PFSK-1 (cell line): ENCODE data around the gene DLG4.

Experiments used
- FOXP2 ChIP-seq: optimal IDR thresholded peaks from 2 replicates; pipeline ENCODE3; 2011; ENCODE audit warnings: borderline replicate concordance, control low read depth, inconsistent platforms; ENCODE audit not compliant: insufficient read depth; ENCODE audit errors: extremely low read length, extremely low read depth
- POLR2AphosphoS5 ChIP-seq: IDR thresholded peaks from 2 replicates; pipeline ENCODE4 v1.6.1; 2012; ENCODE audit warnings: low read depth, mild to moderate bottlenecking, control low read depth, low read length, moderate library complexity
- SIN3A ChIP-seq: IDR thresholded peaks from 2 replicates; pipeline ENCODE4 v1.6.1; 2012; ENCODE audit warnings: mild to moderate bottlenecking, low read length, moderate library complexity, borderline replicate concordance; ENCODE audit not compliant: insufficient read depth
- TAF1 ChIP-seq: IDR thresholded peaks from 2 replicates; pipeline ENCODE4 v1.6.1; 2012; ENCODE audit warnings: low read length, control low read depth, borderline replicate concordance; ENCODE audit not compliant: insufficient read depth
- TF ChIP-seq, protein P1 (sequence below), 2 experiments: IDR thresholded peaks; 2 replicates each; pipeline versions ENCODE4 v1.6.1 to v1.8.0; 2011 to 2012; ENCODE audit warnings: low read depth in 2 of 2, low read length in 2 of 2, control low read depth in 1 of 2, inconsistent platforms in 1 of 2, mild to moderate bottlenecking in 1 of 2, moderate library complexity in 1 of 2; ENCODE audit not compliant: insufficient read depth in 1 of 2

DLG4 gene

DNA sequence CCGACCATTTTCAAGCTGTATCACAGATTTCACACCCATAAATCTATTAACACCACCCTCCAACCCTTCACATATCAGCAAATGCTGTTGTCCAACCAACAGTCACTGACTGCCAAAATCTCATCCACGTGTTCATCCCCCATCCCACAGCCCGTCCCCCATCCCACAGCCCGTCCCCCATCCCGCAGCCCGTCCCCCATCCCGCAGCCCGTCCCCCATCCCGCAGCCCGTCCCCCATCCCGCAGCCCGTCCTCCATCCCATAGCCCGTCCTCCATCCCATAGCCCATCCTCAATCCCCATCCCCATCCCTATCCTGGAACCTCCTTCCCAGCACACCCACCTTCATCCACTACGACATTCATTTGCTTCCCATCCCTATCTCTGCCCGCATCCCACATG lies 14.1 kb downstream of the DLG4 start:
- TF ChIP-seq POLR2AphosphoS5 (no peak), TAF1 (no peak), SIN3A (no peak)
- TF ChIP-seq, protein P1, sequence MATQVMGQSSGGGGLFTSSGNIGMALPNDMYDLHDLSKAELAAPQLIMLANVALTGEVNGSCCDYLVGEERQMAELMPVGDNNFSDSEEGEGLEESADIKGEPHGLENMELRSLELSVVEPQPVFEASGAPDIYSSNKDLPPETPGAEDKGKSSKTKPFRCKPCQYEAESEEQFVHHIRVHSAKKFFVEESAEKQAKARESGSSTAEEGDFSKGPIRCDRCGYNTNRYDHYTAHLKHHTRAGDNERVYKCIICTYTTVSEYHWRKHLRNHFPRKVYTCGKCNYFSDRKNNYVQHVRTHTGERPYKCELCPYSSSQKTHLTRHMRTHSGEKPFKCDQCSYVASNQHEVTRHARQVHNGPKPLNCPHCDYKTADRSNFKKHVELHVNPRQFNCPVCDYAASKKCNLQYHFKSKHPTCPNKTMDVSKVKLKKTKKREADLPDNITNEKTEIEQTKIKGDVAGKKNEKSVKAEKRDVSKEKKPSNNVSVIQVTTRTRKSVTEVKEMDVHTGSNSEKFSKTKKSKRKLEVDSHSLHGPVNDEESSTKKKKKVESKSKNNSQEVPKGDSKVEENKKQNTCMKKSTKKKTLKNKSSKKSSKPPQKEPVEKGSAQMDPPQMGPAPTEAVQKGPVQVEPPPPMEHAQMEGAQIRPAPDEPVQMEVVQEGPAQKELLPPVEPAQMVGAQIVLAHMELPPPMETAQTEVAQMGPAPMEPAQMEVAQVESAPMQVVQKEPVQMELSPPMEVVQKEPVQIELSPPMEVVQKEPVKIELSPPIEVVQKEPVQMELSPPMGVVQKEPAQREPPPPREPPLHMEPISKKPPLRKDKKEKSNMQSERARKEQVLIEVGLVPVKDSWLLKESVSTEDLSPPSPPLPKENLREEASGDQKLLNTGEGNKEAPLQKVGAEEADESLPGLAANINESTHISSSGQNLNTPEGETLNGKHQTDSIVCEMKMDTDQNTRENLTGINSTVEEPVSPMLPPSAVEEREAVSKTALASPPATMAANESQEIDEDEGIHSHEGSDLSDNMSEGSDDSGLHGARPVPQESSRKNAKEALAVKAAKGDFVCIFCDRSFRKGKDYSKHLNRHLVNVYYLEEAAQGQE (IDR thresholded peaks at IDR 0.05; ENCODE audit: insufficient read depth in 1 of 2, low read depth in 2 of 2, low read length in 2 of 2), result no peak

DNA sequence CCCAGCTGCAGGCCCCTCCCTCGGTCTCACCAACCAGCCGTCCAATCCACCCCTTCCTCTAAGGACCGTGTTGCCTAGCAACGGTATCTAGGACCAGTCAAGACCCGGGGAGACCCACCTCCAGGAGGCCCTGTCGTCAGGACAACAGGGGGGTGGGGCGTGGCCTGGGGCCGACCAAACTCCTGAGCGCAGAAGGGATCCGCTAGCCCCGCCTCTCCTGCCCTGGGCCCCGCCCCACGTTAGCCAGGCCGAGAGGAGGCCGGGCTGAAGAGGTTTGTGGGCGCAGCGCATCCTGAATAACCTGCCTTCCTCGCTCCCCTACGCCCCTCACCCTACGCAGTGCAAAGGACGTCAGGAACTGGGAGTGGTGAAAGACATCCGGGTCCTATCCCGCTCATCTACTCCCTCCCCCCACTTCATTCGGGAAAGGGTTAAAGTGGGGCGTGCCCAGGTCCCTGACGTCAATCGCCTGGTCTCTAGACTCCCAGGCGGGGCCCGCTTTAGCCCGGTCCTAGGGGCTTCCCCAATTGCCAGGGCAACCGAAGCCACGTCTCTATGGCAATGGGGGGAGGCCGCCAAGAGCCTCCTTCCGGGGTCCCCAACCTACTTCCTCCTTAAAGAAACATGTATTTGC lies 14.7 kb downstream of the DLG4 start:
- TF ChIP-seq FOXP2, result no peak
- TF ChIP-seq, protein P1 (IDR thresholded peaks at IDR 0.05; ENCODE audit: insufficient read depth in 1 of 2, low read depth in 2 of 2, low read length in 2 of 2), result no peak
- no peak for TF ChIP-seq TAF1

DNA sequence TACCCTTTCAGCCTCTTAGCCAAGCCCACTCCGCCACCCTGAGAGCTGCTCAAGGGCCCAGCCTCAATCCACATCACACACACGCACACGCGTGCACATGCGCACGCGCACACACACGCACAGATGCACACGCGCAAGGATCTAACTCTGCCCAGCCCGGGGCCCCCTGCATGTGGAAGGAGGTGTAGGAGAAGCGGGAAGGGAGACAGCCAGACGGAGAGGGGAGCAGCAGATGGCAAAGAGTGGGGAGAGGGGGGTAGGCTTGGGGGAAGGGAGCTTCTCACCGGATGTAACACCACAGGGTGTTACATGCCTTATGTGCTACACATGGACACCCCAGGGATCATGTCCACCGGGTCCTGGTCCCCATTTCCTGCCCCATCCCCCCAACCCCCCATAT lies 15.3 kb downstream of the DLG4 start:
- no peak for TF ChIP-seq TAF1
- no peak for TF ChIP-seq SIN3A

DNA sequence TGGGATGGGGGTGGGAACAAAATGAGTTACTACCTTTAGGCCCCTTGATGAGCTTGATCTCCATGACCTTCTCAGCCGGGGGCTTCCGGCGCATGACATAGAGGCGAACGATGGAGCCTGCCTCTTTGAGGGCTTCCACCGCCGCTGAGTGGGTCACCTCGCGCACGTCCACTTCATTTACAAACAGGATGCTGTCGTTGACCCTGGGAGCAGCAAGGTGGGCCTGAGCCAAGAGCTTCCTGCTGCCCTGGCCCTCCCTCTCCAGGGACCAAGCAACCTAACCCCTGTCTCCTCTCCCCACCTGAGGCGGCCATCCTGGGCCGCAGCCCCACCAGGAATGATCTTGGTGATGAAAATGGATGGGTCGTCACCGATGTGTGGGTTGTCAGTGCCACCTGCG lies 16.2 kb downstream of the DLG4 start:
- TF ChIP-seq TAF1 (no peak), SIN3A (no peak), POLR2AphosphoS5 (no peak), FOXP2 (no peak)
- TF ChIP-seq, protein P1 (IDR thresholded peaks at IDR 0.05; ENCODE audit: insufficient read depth in 1 of 2, low read depth in 2 of 2, low read length in 2 of 2), result no peak

DNA sequence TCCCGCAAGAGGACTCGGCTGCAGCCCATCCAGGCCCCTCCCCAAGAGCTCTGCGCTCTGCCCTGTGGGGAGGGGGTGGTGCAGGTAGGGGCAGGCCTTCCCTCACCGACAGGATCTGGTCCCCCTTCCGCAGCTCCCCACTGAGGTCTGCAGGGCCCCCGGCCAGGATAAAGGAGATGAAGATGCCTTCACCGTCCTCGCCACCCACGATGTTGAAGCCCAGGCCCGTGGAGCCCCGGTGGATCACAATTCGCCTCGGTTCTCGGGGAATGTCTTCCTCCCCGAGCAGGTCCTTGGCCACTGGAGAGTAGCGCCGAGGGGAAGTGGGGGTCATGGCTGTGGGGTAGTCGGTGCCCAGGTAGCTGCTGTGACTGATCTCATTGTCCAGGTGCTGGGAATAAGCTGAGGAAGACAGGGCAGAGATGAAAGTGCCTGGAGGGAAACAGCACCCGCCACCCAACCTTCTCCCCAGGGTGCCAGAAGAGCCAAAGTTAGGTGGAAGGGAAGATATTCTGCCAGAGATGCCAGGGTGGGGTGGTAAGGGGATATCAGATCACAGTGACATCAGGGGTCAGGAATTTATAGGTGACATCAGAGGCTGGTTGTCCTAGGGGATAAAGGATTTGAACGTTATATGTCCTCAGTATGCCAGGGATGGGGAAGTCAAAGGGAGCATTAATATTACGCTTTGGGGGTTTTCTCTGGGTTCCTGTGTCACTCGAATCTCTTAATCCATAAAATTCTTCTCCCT lies 22.8 kb downstream of the DLG4 start:
- TF ChIP-seq FOXP2, result no peak
- TF ChIP-seq, protein P1 (IDR thresholded peaks at IDR 0.05; ENCODE audit: insufficient read depth in 1 of 2, low read depth in 2 of 2, low read length in 2 of 2), result no peak
- TF ChIP-seq TAF1, result no peak
- TF ChIP-seq POLR2AphosphoS5, result no peak
